Measurements from ENCODE around the gene EHHADH.
A peak's percentile ranks its signal among the peaks of the same experiment; 100 is the strongest.
"Not testable (repeated sequence)": the region's sequence is repeated elsewhere in the genome, so short reads cannot be mapped to it uniquely, and the experiment has no call there.

The EHHADH gene

DNA sequence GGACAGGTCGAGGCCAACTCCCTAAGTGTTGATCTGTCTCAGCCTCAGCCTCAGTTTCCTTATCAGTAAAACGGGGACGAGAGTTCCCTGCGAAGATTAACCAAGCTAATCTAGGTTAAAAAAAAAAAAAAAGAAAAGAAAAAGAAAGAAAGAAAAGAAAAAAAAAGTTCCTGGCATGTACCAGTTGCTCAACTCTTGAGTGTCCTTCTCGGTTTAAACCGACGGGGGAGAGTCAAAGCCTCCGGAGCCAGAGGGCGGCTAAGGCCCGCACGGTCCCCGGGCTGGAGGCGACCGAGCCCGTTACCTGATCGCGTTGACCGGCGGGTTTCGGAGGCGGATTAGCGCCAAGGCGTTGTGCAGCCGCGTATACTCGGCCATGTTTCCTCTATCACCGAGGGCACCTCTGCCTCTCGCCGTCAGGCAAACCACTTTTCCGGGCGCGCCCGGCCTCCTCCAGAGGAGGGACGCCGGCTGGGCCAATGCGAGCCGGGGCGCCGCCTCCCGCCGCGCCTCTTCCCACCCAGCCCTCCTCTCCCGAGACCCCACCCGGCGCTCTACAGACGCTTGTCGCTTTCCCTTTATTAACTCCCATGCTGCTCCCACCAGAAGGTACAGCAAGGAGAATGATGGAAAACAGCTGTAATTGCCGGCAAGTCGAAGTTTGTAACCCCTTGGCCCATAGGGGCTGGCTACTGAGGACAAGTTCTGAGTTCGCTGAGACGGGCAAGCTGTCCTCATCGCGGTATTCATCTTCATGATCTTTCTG lies at the start of gene EHHADH:
Gene EHHADH, minus strand, starts transcription at position 405 of the 766 bp plus-strand sequence. Its CDS starts 27 bp downstream, at position 378.
- H3K9me3 ChIP-seq (ENCODE audit: control insufficient read depth in 5 of 5, low read length in 5 of 5) = peaks cover 0 to 10% (median 0%) of the 10 kb centered on the region in 5 donors
- H3K4me1 ChIP-seq (ENCODE audit: control insufficient read depth in 5 of 5, insufficient read depth in 5 of 5, low read length in 5 of 5) = peaks cover 0 to 31% (median 21%) of the 10 kb centered on the region in 5 donors
- H3K27ac ChIP-seq (ENCODE audit: low read depth, low read length) = peak within 1 kb of the TSS; percentile 65
- H3K9ac ChIP-seq (ENCODE audit: low read length in 5 of 5) = peak within 1 kb of the TSS; percentile 48 to 93 (median 88)
- no peaks in the 10 kb centered on the region for H3K27me3 ChIP-seq (ENCODE audit: control insufficient read depth in 5 of 5, insufficient read depth in 4 of 5, low read length in 5 of 5)
- H3K36me3 ChIP-seq (ENCODE audit: control insufficient read depth in 5 of 5, insufficient read depth in 5 of 5, low read length in 5 of 5) = no peaks in the 10 kb centered on the region
- H3K4me3 ChIP-seq (ENCODE audit: low read depth in 1 of 5, low read length in 5 of 5) = peak within 1 kb of the TSS; percentile 80 to 95 (median 90)

GRCh38 chr3:185299918-185300426 lies 46.1 kb upstream of the EHHADH start:
- not testable (repeated sequence) for H3K9me3 ChIP-seq (ENCODE audit: control insufficient read depth in 5 of 5, low read length in 5 of 5); H3K36me3 ChIP-seq (ENCODE audit: control insufficient read depth in 5 of 5, insufficient read depth in 5 of 5, low read length in 5 of 5); H3K4me1 ChIP-seq (ENCODE audit: control insufficient read depth in 5 of 5, insufficient read depth in 5 of 5, low read length in 5 of 5); H3K27me3 ChIP-seq (ENCODE audit: control insufficient read depth in 5 of 5, insufficient read depth in 4 of 5, low read length in 5 of 5); H3K9ac ChIP-seq (ENCODE audit: low read length in 5 of 5); H3K4me3 ChIP-seq (ENCODE audit: low read depth in 1 of 5, low read length in 5 of 5); H3K27ac ChIP-seq (ENCODE audit: low read depth, low read length)

DNA sequence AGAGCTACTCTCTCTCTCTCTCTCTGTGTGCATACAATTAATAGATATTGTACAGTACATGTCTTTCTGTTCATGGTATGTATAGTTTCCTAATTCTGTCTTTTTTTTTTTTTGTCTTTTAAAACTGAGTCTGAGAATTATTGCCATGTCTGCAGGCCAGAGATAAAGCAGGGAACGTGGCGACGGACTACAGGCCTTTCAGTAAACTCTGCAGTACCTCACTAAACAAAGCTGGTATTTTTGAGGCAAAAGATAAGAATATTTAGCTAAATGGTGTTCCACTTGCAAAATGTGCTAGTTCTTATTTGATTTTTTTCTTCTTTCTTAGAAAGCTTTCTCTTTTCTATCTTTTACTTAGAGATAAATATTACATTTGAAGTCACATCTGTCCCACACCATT lies 44.0 kb upstream of the EHHADH start:
- no peaks in the 10 kb centered on the region for H3K9me3 ChIP-seq (ENCODE audit: control insufficient read depth in 5 of 5, low read length in 5 of 5)
- H3K27ac ChIP-seq (ENCODE audit: low read depth, low read length) = no peak overlapping the region
- no peak overlapping the region for H3K9ac ChIP-seq (ENCODE audit: low read length in 5 of 5)
- no peaks in the 10 kb centered on the region for H3K4me1 ChIP-seq (ENCODE audit: control insufficient read depth in 5 of 5, insufficient read depth in 5 of 5, low read length in 5 of 5)
- no peaks in the 10 kb centered on the region for H3K27me3 ChIP-seq (ENCODE audit: control insufficient read depth in 5 of 5, insufficient read depth in 4 of 5, low read length in 5 of 5)
- peaks cover 0 to 2% (median 0%) of the 10 kb centered on the region in 5 donors for H3K36me3 ChIP-seq (ENCODE audit: control insufficient read depth in 5 of 5, insufficient read depth in 5 of 5, low read length in 5 of 5)
- no peak overlapping the region for H3K4me3 ChIP-seq (ENCODE audit: low read depth in 1 of 5, low read length in 5 of 5)

- no peaks in the 10 kb centered on the region for H3K9me3 ChIP-seq (ENCODE audit: control insufficient read depth in 5 of 5, low read length in 5 of 5)
- H3K4me1 ChIP-seq (ENCODE audit: control insufficient read depth in 5 of 5, insufficient read depth in 5 of 5, low read length in 5 of 5) = no peaks in the 10 kb centered on the region
- no peak overlapping the region for H3K27ac ChIP-seq (ENCODE audit: low read depth, low read length)
- no peak overlapping the region for H3K9ac ChIP-seq (ENCODE audit: low read length in 5 of 5)
- H3K27me3 ChIP-seq (ENCODE audit: control insufficient read depth in 5 of 5, insufficient read depth in 4 of 5, low read length in 5 of 5) = no peaks in the 10 kb centered on the region
- no peak overlapping the region for H3K4me3 ChIP-seq (ENCODE audit: low read depth in 1 of 5, low read length in 5 of 5)
- H3K36me3 ChIP-seq (ENCODE audit: control insufficient read depth in 5 of 5, insufficient read depth in 5 of 5, low read length in 5 of 5) = peaks cover 0 to 9% (median 0%) of the 10 kb centered on the region in 5 donors
Observed at GRCh38 chr3:185292238-185292637, 38.4 kb upstream of the EHHADH start.

GRCh38 chr3:185290266-185290665 lies 36.4 kb upstream of the EHHADH start:
- no peak overlapping the region for H3K9ac ChIP-seq (ENCODE audit: low read length in 5 of 5)
- H3K36me3 ChIP-seq (ENCODE audit: control insufficient read depth in 5 of 5, insufficient read depth in 5 of 5, low read length in 5 of 5) = peaks cover 0 to 13% (median 0%) of the 10 kb centered on the region in 5 donors
- H3K9me3 ChIP-seq (ENCODE audit: control insufficient read depth in 5 of 5, low read length in 5 of 5) = no peaks in the 10 kb centered on the region
- H3K4me1 ChIP-seq (ENCODE audit: control insufficient read depth in 5 of 5, insufficient read depth in 5 of 5, low read length in 5 of 5) = no peaks in the 10 kb centered on the region
- no peak overlapping the region for H3K27ac ChIP-seq (ENCODE audit: low read depth, low read length)
- no peaks in the 10 kb centered on the region for H3K27me3 ChIP-seq (ENCODE audit: control insufficient read depth in 5 of 5, insufficient read depth in 4 of 5, low read length in 5 of 5)
- no peak overlapping the region for H3K4me3 ChIP-seq (ENCODE audit: low read depth in 1 of 5, low read length in 5 of 5)

GRCh38 chr3:185283374-185283935 lies 29.6 kb upstream of the EHHADH start:
- Histone ChIP-seq H3K9me3 (ENCODE audit: control insufficient read depth in 5 of 5, low read length in 5 of 5) (peaks cover 0 to 3% (median 0%) of the 10 kb centered on the region in 5 donors), H3K4me3 (ENCODE audit: low read depth in 1 of 5, low read length in 5 of 5) (peak overlapping the region; percentile 75 to 97 (median 88)), H3K27me3 (ENCODE audit: control insufficient read depth in 5 of 5, insufficient read depth in 4 of 5, low read length in 5 of 5) (peaks cover 0 to 7% (median 0%) of the 10 kb centered on the region in 5 donors), H3K9ac (ENCODE audit: low read length in 5 of 5) (no peak overlapping the region), H3K36me3 (ENCODE audit: control insufficient read depth in 5 of 5, insufficient read depth in 5 of 5, low read length in 5 of 5) (peaks cover 0 to 4% (median 0%) of the 10 kb centered on the region in 5 donors), H3K4me1 (ENCODE audit: control insufficient read depth in 5 of 5, insufficient read depth in 5 of 5, low read length in 5 of 5) (peaks cover 0 to 18% (median 15%) of the 10 kb centered on the region in 5 donors), H3K27ac (ENCODE audit: low read depth, low read length) (peak overlapping the region; percentile 7)

DNA sequence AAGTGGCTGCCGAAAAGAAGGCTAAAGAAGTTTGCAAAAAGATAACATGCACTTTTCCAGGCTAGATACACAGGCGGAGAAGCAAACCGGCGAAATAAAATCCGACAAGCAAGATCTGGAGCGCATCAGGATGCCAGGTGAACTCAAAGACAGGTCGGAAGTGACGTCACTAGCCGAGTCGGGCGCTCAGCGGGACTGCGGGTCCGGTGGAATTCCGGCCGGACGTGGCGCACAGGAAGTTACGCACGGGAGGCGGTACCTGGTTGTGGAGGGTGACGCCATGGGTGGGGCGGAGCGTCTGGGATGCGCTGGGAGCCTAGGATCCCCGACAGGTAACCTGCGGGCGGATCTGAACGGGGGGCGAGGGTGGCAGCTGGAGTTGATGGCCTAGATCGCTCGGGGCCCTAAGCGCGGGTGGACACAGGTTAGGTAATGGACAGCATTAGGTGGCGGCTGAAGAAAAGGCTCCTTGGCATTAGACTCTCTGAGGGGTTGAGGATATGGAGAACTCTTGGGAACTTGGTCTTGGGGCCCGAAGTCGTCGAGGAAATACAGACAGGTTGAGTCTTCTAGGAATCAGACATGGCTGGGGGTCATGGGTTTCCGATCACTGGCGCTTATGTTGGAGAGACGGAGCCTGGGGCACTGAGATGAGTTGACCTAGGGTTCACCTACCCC lies 29.0 kb upstream of the EHHADH start:
- Histone ChIP-seq H3K9me3 (ENCODE audit: control insufficient read depth in 5 of 5, low read length in 5 of 5) (peaks cover 0 to 4% (median 0%) of the 10 kb centered on the region in 5 donors), H3K27me3 (ENCODE audit: control insufficient read depth in 5 of 5, insufficient read depth in 4 of 5, low read length in 5 of 5) (peaks cover 0 to 7% (median 0%) of the 10 kb centered on the region in 5 donors), H3K4me1 (ENCODE audit: control insufficient read depth in 5 of 5, insufficient read depth in 5 of 5, low read length in 5 of 5) (peaks cover 0 to 18% (median 15%) of the 10 kb centered on the region in 5 donors), H3K9ac (ENCODE audit: low read length in 5 of 5) (peak overlapping the region in 2 of 5 donors; percentile 13 to 73), H3K4me3 (ENCODE audit: low read depth in 1 of 5, low read length in 5 of 5) (peak overlapping the region; percentile 75 to 100 (median 88)), H3K27ac (ENCODE audit: low read depth, low read length) (peak overlapping the region; percentile 7), H3K36me3 (ENCODE audit: control insufficient read depth in 5 of 5, insufficient read depth in 5 of 5, low read length in 5 of 5) (peaks cover 0 to 4% (median 0%) of the 10 kb centered on the region in 5 donors)

DNA sequence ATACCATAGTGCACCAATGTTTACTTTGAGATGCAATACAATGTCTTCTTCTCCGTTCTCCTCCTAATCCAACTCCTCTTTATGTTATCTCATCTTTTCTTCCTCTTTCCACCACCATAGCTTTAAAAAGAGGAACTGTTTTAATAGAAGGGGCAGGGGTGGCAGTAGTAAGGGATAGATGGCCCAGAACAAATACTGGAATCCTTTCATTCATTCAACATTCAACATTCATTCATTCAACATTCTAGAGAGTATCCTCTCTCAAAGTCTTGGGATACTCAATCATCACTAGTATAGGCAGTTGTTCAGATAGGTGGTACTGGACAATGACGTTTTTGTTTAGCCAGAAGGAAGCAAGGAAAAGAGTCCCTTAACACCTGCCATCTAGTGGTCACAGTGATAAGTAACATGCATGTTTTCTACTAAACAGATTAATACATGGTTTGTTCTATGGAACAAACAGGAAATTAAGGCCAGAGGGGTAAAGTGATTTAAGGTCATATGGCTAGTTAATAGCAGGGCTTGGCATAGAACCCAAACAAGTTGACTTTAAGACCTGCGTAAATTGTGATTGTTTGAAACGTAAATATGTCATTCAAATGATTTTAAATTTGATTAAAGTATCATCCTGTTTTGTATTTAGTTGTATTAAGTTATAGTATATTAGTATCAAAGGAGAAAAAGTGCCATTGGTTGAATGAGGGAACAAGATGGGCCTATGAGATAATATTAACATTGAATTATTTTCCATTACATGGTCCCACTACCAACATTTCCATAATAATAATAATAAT lies 26.9 kb upstream of the EHHADH start:
- H3K9ac ChIP-seq (ENCODE audit: low read length in 5 of 5) = no peak overlapping the region
- H3K36me3 ChIP-seq (ENCODE audit: control insufficient read depth in 5 of 5, insufficient read depth in 5 of 5, low read length in 5 of 5) = no peaks in the 10 kb centered on the region
- peaks cover 0 to 18% (median 15%) of the 10 kb centered on the region in 5 donors for H3K4me1 ChIP-seq (ENCODE audit: control insufficient read depth in 5 of 5, insufficient read depth in 5 of 5, low read length in 5 of 5)
- no peak overlapping the region for H3K27ac ChIP-seq (ENCODE audit: low read depth, low read length)
- peaks cover 0 to 4% (median 0%) of the 10 kb centered on the region in 5 donors for H3K9me3 ChIP-seq (ENCODE audit: control insufficient read depth in 5 of 5, low read length in 5 of 5)
- peaks cover 0 to 7% (median 4%) of the 10 kb centered on the region in 5 donors for H3K27me3 ChIP-seq (ENCODE audit: control insufficient read depth in 5 of 5, insufficient read depth in 4 of 5, low read length in 5 of 5)
- H3K4me3 ChIP-seq (ENCODE audit: low read depth in 1 of 5, low read length in 5 of 5) = no peak overlapping the region

- no peak overlapping the region for H3K4me3 ChIP-seq (ENCODE audit: low read depth in 1 of 5, low read length in 5 of 5)
- H3K9ac ChIP-seq (ENCODE audit: low read length in 5 of 5) = no peak overlapping the region
- peaks cover 0 to 18% (median 15%) of the 10 kb centered on the region in 5 donors for H3K4me1 ChIP-seq (ENCODE audit: control insufficient read depth in 5 of 5, insufficient read depth in 5 of 5, low read length in 5 of 5)
- H3K36me3 ChIP-seq (ENCODE audit: control insufficient read depth in 5 of 5, insufficient read depth in 5 of 5, low read length in 5 of 5) = no peaks in the 10 kb centered on the region
- peaks cover 0 to 4% (median 0%) of the 10 kb centered on the region in 5 donors for H3K9me3 ChIP-seq (ENCODE audit: control insufficient read depth in 5 of 5, low read length in 5 of 5)
- H3K27ac ChIP-seq (ENCODE audit: low read depth, low read length) = no peak overlapping the region
- H3K27me3 ChIP-seq (ENCODE audit: control insufficient read depth in 5 of 5, insufficient read depth in 4 of 5, low read length in 5 of 5) = peaks cover 0 to 7% (median 4%) of the 10 kb centered on the region in 5 donors
Observed at GRCh38 chr3:185279587-185280138, 25.8 kb upstream of the EHHADH start.

All from subcutaneous abdominal adipose tissue (tissue), 5 donors.